ENCODE measurements around the gene FOXN3. TPM values are rescaled to one million over a fixed set of nuclear protein-coding genes. Genes with fewer than 3 reads are reported as not detected.
A peak's percentile ranks its signal among the peaks of the same experiment; 100 is the strongest.

FOXN3 gene
- total RNA-seq, 1 donor from 2014 or later: 31.8 TPM

DNA sequence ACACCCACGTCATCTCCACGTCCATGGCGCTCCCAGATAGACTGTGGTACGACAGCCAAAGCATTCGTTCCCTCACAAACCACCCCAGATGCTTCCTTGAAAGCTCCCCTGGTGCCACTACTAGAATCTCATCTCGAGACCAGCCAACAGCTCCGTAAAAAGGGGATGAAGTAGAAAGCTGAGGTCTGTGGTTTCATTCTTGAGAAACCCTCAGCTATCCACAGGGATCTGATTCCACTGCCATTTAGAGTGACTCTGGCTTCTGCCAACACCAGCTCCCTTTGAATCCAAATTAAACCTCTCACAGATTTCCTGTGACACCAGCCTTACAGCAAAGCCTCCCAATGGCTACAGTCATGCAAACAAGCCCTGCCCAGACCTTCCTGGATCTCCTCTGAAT, 18.5 kb upstream of the FOXN3 start:
- peak overlapping the region in 2 of 3 donors; percentile 14 to 55 for H3K4me3 ChIP-seq (ENCODE audit: low read length in 3 of 3)
- H3K4me1 ChIP-seq (ENCODE audit: control insufficient read depth in 3 of 3, insufficient read depth in 3 of 3, low read length in 3 of 3): peaks cover 4 to 11% (median 10%) of the 10 kb centered on the region in 3 donors
- peak overlapping the region; percentile 44 for H3K27ac ChIP-seq (ENCODE audit: low read depth, low read length)
- no peaks in the 10 kb centered on the region for H3K27me3 ChIP-seq (ENCODE audit: control insufficient read depth in 3 of 3, insufficient read depth in 3 of 3, low read length in 3 of 3)
- no peaks in the 10 kb centered on the region for H3K36me3 ChIP-seq (ENCODE audit: control insufficient read depth in 3 of 3, insufficient read depth in 3 of 3, low read length in 3 of 3)
- H3K9me3 ChIP-seq (ENCODE audit: control insufficient read depth in 3 of 3, low read length in 3 of 3): no peaks in the 10 kb centered on the region
- no peak overlapping the region for H3K9ac ChIP-seq (ENCODE audit: low read depth in 1 of 3, low read length in 3 of 3)

DNA sequence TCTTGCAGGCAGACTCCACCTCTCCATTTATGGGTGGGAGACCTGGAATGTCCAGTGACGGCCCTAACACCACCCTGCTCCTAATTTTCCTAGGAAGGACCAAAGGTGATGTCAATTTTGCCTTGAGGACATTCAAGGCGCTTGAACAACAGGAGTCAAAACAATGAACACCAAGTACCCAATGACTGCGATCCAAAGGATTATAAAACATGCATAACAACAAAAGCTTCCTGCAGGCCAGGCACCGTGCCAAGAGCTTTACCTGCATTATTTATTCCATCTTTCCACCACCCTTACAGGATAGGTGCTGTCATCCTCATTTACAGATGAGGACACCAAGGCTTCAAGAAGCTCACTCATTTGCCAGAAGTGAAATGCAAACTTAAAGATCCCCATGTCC, 15.2 kb upstream of the FOXN3 start:
- Histone ChIP-seq H3K27me3 (ENCODE audit: control insufficient read depth in 3 of 3, insufficient read depth in 3 of 3, low read length in 3 of 3) (no peaks in the 10 kb centered on the region), H3K36me3 (ENCODE audit: control insufficient read depth in 3 of 3, insufficient read depth in 3 of 3, low read length in 3 of 3) (no peaks in the 10 kb centered on the region), H3K4me1 (ENCODE audit: control insufficient read depth in 3 of 3, insufficient read depth in 3 of 3, low read length in 3 of 3) (peaks cover 27% of the 10 kb centered on the region in 3 donors), H3K9me3 (ENCODE audit: control insufficient read depth in 3 of 3, low read length in 3 of 3) (no peaks in the 10 kb centered on the region), H3K9ac (ENCODE audit: low read depth in 1 of 3, low read length in 3 of 3) (no peak overlapping the region), H3K4me3 (ENCODE audit: low read length in 3 of 3) (no peak overlapping the region), H3K27ac (ENCODE audit: low read depth, low read length) (no peak overlapping the region)

DNA sequence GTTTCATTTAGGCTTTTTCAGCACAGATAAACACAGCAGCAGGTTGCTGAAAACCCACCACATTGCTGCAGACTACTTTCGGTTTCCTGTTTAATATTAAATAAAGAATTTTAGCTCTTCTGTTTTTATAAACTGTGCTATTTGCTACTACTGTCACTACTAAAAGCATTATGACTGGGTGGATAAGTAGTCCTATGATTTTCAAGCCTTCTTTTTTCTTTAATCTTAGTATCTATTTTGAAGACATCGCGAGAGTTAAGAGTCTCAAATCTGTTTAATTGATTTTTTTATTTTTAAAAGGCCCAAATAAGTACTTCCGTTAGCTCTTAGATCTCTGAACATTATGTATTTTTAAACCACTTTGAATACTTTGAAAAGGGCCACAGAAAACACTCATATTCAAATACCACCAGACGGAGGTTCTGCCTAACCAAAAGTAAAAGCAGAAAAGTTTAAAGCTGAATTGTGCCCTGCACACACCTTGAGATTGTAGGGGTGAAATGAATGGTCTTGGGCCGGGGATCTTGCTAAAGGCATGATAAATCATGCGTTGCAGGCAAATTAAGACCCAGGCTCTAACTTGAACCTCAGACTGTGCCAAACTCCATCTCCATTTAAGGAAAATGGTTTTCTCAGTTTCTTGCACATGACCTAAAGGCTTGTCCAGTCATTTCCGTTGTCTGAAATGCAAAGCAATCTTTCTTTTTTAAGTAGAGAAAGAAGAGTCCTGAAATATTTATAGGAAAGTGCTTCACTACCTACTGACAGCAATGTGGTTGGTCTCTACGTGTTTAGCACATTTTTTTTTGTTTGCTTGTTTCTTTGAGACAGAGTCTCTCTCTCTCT, 13.6 kb upstream of the FOXN3 start:
- H3K4me3 ChIP-seq (ENCODE audit: low read length in 3 of 3): peak overlapping the region; percentile 23 to 68 (median 39)
- H3K27me3 ChIP-seq (ENCODE audit: control insufficient read depth in 3 of 3, insufficient read depth in 3 of 3, low read length in 3 of 3): no peaks in the 10 kb centered on the region
- no peaks in the 10 kb centered on the region for H3K9me3 ChIP-seq (ENCODE audit: control insufficient read depth in 3 of 3, low read length in 3 of 3)
- H3K27ac ChIP-seq (ENCODE audit: low read depth, low read length): peak overlapping the region; percentile 38
- no peaks in the 10 kb centered on the region for H3K36me3 ChIP-seq (ENCODE audit: control insufficient read depth in 3 of 3, insufficient read depth in 3 of 3, low read length in 3 of 3)
- peaks cover 25 to 27% (median 26%) of the 10 kb centered on the region in 3 donors for H3K4me1 ChIP-seq (ENCODE audit: control insufficient read depth in 3 of 3, insufficient read depth in 3 of 3, low read length in 3 of 3)
- H3K9ac ChIP-seq (ENCODE audit: low read depth in 1 of 3, low read length in 3 of 3): peak overlapping the region in 2 of 3 donors; percentile 33 to 52

DNA sequence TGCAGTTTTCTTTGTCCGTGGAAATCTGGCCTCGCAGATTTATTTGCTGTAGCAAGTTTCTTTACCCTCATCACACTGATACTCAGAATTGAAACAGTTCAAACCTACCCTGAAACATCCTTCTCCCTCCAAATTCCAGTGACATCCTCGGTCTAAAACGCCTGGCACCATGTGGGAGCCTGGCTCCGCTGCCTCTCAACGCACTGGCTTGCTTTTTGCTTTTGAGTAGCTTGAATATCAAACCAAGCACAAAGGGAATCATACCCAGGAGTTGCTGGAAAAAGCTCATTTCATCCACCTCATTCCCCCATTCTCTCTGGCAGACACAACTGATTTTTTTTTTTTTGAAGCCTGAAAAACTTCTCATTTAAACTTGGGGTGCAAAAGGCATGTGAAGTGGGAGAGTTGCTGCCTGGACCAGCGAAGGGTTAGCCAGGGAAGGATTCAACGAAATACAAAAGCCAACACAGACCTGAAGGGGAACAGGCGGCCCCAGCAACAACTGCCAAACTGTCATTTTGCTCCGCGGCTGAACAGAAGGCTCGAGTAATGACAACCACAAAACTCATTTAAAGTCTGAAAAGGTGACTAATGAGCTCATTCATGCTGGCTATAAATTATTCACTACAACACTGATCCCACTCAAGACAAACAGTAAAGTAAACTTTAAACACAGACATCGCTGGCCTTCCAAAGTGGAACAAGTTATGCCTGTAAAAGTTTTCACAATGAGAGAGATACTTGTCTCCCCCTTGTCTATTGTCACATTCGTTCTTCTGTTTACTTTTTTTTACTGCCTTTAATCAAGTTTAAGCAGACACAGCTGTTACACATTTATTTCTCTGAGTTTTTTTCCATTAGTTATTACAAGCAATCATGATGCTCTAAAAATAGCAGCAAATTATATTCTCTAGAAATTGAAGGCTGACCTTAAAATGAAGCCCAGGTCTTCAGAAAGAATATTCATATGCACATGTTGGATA, 12.5 kb upstream of the FOXN3 start:
- no peaks in the 10 kb centered on the region for H3K36me3 ChIP-seq (ENCODE audit: control insufficient read depth in 3 of 3, insufficient read depth in 3 of 3, low read length in 3 of 3)
- peaks cover 21 to 27% (median 23%) of the 10 kb centered on the region in 3 donors for H3K4me1 ChIP-seq (ENCODE audit: control insufficient read depth in 3 of 3, insufficient read depth in 3 of 3, low read length in 3 of 3)
- H3K9ac ChIP-seq (ENCODE audit: low read depth in 1 of 3, low read length in 3 of 3): peak overlapping the region; percentile 33 to 57 (median 52)
- no peaks in the 10 kb centered on the region for H3K9me3 ChIP-seq (ENCODE audit: control insufficient read depth in 3 of 3, low read length in 3 of 3)
- no peaks in the 10 kb centered on the region for H3K27me3 ChIP-seq (ENCODE audit: control insufficient read depth in 3 of 3, insufficient read depth in 3 of 3, low read length in 3 of 3)
- H3K27ac ChIP-seq (ENCODE audit: low read depth, low read length): peak overlapping the region; percentile 38
- peak overlapping the region; percentile 16 to 68 (median 54) for H3K4me3 ChIP-seq (ENCODE audit: low read length in 3 of 3)

DNA sequence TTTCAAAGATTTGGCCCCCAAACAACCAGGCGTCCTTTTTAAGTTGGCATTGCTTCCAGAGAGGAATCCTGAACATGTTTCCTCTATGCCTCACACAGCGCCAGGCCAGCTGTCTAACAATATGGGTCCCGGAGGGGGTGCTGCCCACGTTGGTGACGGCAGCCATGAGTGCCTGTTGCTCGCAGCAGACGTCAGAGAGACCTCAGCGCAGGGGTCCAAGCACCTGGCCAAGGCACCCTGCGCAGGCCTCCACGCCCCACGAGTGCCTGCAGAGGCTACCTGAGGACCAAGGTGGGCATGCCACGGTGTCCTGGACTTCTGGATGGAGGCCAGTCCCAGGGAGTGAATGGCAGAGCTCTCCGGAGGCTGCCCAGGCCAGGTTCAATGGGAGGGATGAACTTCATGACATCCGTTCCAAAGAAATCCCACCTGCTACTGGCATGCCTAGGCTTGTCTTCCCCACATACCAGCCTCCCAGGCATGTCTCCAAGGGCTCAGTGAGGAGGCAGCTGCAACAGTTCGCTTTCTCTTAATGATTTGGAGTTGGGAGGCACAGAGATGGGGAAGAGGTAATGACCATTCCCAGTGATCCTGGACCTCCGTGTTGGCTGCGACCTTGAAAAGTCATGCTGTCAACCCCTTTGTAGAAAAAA, 11.6 kb upstream of the FOXN3 start:
- H3K9me3 ChIP-seq (ENCODE audit: control insufficient read depth in 3 of 3, low read length in 3 of 3): no peaks in the 10 kb centered on the region
- no peaks in the 10 kb centered on the region for H3K27me3 ChIP-seq (ENCODE audit: control insufficient read depth in 3 of 3, insufficient read depth in 3 of 3, low read length in 3 of 3)
- peak overlapping the region in 2 of 3 donors; percentile 44 to 47 for H3K9ac ChIP-seq (ENCODE audit: low read depth in 1 of 3, low read length in 3 of 3)
- H3K4me1 ChIP-seq (ENCODE audit: control insufficient read depth in 3 of 3, insufficient read depth in 3 of 3, low read length in 3 of 3): peaks cover 21 to 27% (median 23%) of the 10 kb centered on the region in 3 donors
- H3K36me3 ChIP-seq (ENCODE audit: control insufficient read depth in 3 of 3, insufficient read depth in 3 of 3, low read length in 3 of 3): no peaks in the 10 kb centered on the region
- peak overlapping the region; percentile 38 for H3K27ac ChIP-seq (ENCODE audit: low read depth, low read length)
- peak overlapping the region; percentile 16 to 68 (median 54) for H3K4me3 ChIP-seq (ENCODE audit: low read length in 3 of 3)

DNA sequence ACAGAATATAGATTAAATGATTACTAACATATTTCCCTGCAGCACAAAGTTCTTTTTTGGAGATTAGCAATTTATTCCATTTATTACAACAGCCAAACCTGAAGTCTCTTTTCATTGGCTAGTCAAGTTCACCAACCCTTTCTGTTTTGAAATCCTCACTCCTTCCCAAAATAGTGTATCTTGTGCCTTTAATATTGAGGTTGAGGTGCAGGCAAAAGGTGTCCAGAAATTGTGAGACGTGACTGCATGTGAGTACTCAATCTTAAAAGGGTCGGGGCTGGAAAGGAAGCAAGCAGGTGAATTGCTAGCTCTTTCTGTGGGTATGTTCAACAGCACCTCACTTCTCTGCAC, 11.1 kb upstream of the FOXN3 start:
- Histone ChIP-seq H3K4me3 (ENCODE audit: low read length in 3 of 3) (peak overlapping the region; percentile 16 to 54 (median 24)), H3K27me3 (ENCODE audit: control insufficient read depth in 3 of 3, insufficient read depth in 3 of 3, low read length in 3 of 3) (no peaks in the 10 kb centered on the region), H3K9ac (ENCODE audit: low read depth in 1 of 3, low read length in 3 of 3) (peak overlapping the region in 1 of 3 donors; percentile 47), H3K4me1 (ENCODE audit: control insufficient read depth in 3 of 3, insufficient read depth in 3 of 3, low read length in 3 of 3) (peaks cover 21 to 27% (median 23%) of the 10 kb centered on the region in 3 donors), H3K27ac (ENCODE audit: low read depth, low read length) (peak overlapping the region; percentile 38), H3K36me3 (ENCODE audit: control insufficient read depth in 3 of 3, insufficient read depth in 3 of 3, low read length in 3 of 3) (no peaks in the 10 kb centered on the region), H3K9me3 (ENCODE audit: control insufficient read depth in 3 of 3, low read length in 3 of 3) (no peaks in the 10 kb centered on the region)

DNA sequence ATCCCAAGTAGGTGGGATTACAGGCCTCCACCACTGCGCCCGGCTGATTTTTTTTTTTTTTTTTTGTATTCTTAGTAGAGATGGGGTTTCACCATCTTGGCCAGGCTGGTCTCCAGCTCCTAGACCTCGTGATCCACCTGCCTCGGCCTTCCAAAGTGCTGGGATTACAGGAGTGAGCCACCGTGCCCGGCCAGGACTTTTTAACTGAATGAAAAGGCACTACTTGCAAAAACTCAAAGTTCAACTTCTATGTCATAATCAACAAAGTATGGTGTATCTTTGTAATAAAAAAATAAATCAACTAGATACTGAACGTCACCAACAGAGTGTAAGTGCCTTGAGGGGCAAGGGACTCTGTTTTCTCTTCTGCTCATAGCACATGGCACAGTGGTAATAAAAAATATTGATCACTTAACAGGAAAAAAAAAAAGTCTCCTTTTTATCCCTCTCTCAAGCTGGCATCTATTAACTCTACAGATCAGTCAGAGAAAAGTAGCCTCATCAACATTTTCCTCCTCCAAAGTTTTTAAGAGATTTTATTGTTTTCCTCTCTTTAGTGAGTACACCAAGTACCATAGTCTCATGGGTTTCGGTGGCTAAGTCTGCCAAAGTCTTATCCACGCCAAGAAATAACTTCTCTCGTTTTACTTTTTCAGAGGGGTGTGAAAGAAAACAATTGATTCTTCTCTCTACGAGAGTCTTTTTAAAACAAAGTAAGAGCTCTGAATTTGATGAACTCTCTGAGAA, 10.6 kb upstream of the FOXN3 start:
- H3K4me1 ChIP-seq (ENCODE audit: control insufficient read depth in 3 of 3, insufficient read depth in 3 of 3, low read length in 3 of 3): peaks cover 23 to 31% (median 23%) of the 10 kb centered on the region in 3 donors
- H3K9ac ChIP-seq (ENCODE audit: low read depth in 1 of 3, low read length in 3 of 3): no peak overlapping the region
- no peaks in the 10 kb centered on the region for H3K36me3 ChIP-seq (ENCODE audit: control insufficient read depth in 3 of 3, insufficient read depth in 3 of 3, low read length in 3 of 3)
- H3K27me3 ChIP-seq (ENCODE audit: control insufficient read depth in 3 of 3, insufficient read depth in 3 of 3, low read length in 3 of 3): no peaks in the 10 kb centered on the region
- H3K9me3 ChIP-seq (ENCODE audit: control insufficient read depth in 3 of 3, low read length in 3 of 3): no peaks in the 10 kb centered on the region
- H3K4me3 ChIP-seq (ENCODE audit: low read length in 3 of 3): no peak overlapping the region
- H3K27ac ChIP-seq (ENCODE audit: low read depth, low read length): peak overlapping the region; percentile 38

DNA sequence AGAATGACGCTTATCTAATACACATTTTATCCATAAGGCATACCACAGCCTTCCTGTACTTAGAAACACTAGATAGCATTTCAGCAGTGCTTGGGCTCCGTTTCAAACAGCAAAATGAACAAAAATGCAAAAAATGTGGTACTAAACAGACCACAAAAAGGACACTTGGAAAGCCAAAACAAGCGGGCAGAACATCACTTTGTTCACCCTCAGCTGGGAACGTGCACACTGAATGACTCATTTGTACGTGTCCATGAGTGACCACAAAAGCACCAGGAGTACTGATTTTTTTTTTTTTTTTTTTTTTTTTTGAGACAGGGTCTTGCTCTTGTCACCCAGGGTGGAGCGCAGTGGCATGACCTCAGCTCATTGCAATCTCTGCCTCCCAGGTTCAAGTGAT, 8.9 kb upstream of the FOXN3 start:
- H3K9ac ChIP-seq (ENCODE audit: low read depth in 1 of 3, low read length in 3 of 3): no peak overlapping the region
- no peak overlapping the region for H3K4me3 ChIP-seq (ENCODE audit: low read length in 3 of 3)
- H3K27me3 ChIP-seq (ENCODE audit: control insufficient read depth in 3 of 3, insufficient read depth in 3 of 3, low read length in 3 of 3): no peaks in the 10 kb centered on the region
- no peaks in the 10 kb centered on the region for H3K9me3 ChIP-seq (ENCODE audit: control insufficient read depth in 3 of 3, low read length in 3 of 3)
- H3K4me1 ChIP-seq (ENCODE audit: control insufficient read depth in 3 of 3, insufficient read depth in 3 of 3, low read length in 3 of 3): peaks cover 19 to 31% (median 22%) of the 10 kb centered on the region in 3 donors
- no peaks in the 10 kb centered on the region for H3K36me3 ChIP-seq (ENCODE audit: control insufficient read depth in 3 of 3, insufficient read depth in 3 of 3, low read length in 3 of 3)
- no peak overlapping the region for H3K27ac ChIP-seq (ENCODE audit: low read depth, low read length)

DNA sequence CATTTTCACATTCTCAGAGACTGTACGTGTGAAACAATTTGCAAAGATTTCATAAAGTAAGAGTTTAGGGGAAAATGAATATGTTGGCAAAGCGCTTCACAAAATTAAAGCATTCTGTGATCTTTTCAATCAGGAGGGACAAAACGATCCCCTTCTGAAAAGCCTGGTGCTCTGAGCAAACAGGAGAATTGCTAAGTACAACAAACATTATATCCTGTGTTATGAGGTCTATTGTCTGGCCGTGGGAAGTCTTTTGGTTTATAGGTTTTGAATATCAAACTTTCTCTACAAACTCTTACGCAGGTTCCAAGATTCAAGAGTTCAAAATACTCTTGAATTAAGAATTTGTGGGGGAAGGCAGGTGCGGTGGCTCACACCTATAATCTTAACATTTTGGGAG, 7.2 kb upstream of the FOXN3 start:
- H3K36me3 ChIP-seq (ENCODE audit: control insufficient read depth in 3 of 3, insufficient read depth in 3 of 3, low read length in 3 of 3): no peaks in the 10 kb centered on the region
- H3K9ac ChIP-seq (ENCODE audit: low read depth in 1 of 3, low read length in 3 of 3): no peak overlapping the region
- H3K27ac ChIP-seq (ENCODE audit: low read depth, low read length): no peak overlapping the region
- no peak overlapping the region for H3K4me3 ChIP-seq (ENCODE audit: low read length in 3 of 3)
- H3K27me3 ChIP-seq (ENCODE audit: control insufficient read depth in 3 of 3, insufficient read depth in 3 of 3, low read length in 3 of 3): no peaks in the 10 kb centered on the region
- no peaks in the 10 kb centered on the region for H3K9me3 ChIP-seq (ENCODE audit: control insufficient read depth in 3 of 3, low read length in 3 of 3)
- peaks cover 15 to 20% (median 18%) of the 10 kb centered on the region in 3 donors for H3K4me1 ChIP-seq (ENCODE audit: control insufficient read depth in 3 of 3, insufficient read depth in 3 of 3, low read length in 3 of 3)
